ENCODE data around the gene TMEM178A. TPM values are rescaled to one million over a fixed set of nuclear protein-coding genes. Genes with fewer than 3 reads are reported as not detected.
A peak's percentile ranks its signal among the peaks of the same experiment; 100 is the strongest.

The TMEM178A gene
- polyA plus RNA-seq, 2 of the 4 experiments (the other 2 are of a cell fraction): 0.13 to 0.87 TPM

- DNase-seq (ENCODE audit: low read depth in 1 of 2, low spot score in 1 of 2) (peak; percentile 25 to 34), ATAC-seq (peak; percentile 70 to 83; a peak in 5 of 6 replicates), FAIRE-seq (no peak)
- TF ChIP-seq ESRRA (IDR thresholded peaks at IDR 0.05; ENCODE audit: borderline replicate concordance, low read length): no peak
- no peak for TF ChIP-seq ZNF302 (CRISPR knock-in tag; IDR thresholded peaks at IDR 0.05)
- peak; percentile 54 for TF ChIP-seq SMC3 (IDR thresholded peaks at IDR 0.05)
- peak; percentile 61 to 79 for TF ChIP-seq RAD21 (conservative IDR thresholded peaks at IDR 0.05 in 1 of 2, IDR thresholded peaks at IDR 0.05 in 1 of 2)
- TF ChIP-seq CTCF (IDR thresholded peaks at IDR 0.05): peak; percentile 71
- POLR2A ChIA-PET: no interaction called here
- CTCF ChIA-PET: interaction anchor here (0.6 to 3.0 kb wide), 23 partner anchors 8 to 607 kb away, joined by 3 to 22 read pairs (median 4); no protein-coding TSS in a partner anchor
- no peak overlapping the region for H3K4me3 ChIP-seq
- H3K4me1 ChIP-seq: no peaks in the 10 kb centered on the region
- no peak overlapping the region for H3K4me2 ChIP-seq
- no peak overlapping the region for H3K27ac ChIP-seq
- no peaks in the 10 kb centered on the region for H3K9me3 ChIP-seq
- 81% methylated on average over 2 of the region's 2 CpGs for WGBS (ENCODE audit: missing lambda C conversion rate)
Observed at GRCh38 chr2:39730685-39731302, 65.1 kb downstream of the TMEM178A start.

- ChIA-PET POLR2A (no interaction called here), CTCF (interaction anchor here (1.0 to 3.0 kb wide), 9 partner anchors 11 to 376 kb away, joined by 3 to 15 read pairs (median 5); no protein-coding TSS in a partner anchor)
- Histone ChIP-seq H3K4me1 (no peaks in the 10 kb centered on the region), H3K4me3 (no peak overlapping the region), H3K27ac (no peak overlapping the region), H3K9me3 (no peaks in the 10 kb centered on the region), H3K4me2 (no peak overlapping the region)
- FAIRE-seq (no peak), DNase-seq (ENCODE audit: low read depth in 1 of 2, low spot score in 1 of 2) (no peak), ATAC-seq (no peak)
- TF ChIP-seq ZFP36 (IDR thresholded peaks at IDR 0.05; ENCODE audit: borderline replicate concordance, partially characterized antibody): no peak
- no peak for TF ChIP-seq BCL3 (IDR thresholded peaks at IDR 0.05)
- no peak for TF ChIP-seq MAX (IDR thresholded peaks at IDR 0.05)
- TF ChIP-seq PBX3 (IDR thresholded peaks at IDR 0.05): no peak
- TF ChIP-seq EHMT2 (IDR thresholded peaks at IDR 0.05; ENCODE audit: low read depth): no peak
- no peak for TF ChIP-seq HES2 (IDR thresholded peaks at IDR 0.05)
- no peak for TF ChIP-seq BHLHE40 (IDR thresholded peaks at IDR 0.05; ENCODE audit: low read depth, low read length)
- TF ChIP-seq CTCF (IDR thresholded peaks at IDR 0.05): no peak
- TF ChIP-seq HEYL (CRISPR knock-in tag; IDR thresholded peaks at IDR 0.05): no peak
- no peak for TF ChIP-seq NFE2L2 (conservative IDR thresholded peaks at IDR 0.05; ENCODE audit: low read length)
- WGBS (ENCODE audit: missing lambda C conversion rate): 77% methylated on average over 3 of the region's 3 CpGs
Observed at GRCh38 chr2:39731546-39731945, 65.8 kb downstream of the TMEM178A start.

- no peaks in the 10 kb centered on the region for H3K9me3 ChIP-seq
- no peak overlapping the region for H3K4me3 ChIP-seq
- 100% methylated on average over 1 of the region's 1 CpG for WGBS (ENCODE audit: missing lambda C conversion rate)
- H3K4me1 ChIP-seq: no peaks in the 10 kb centered on the region
- no peak overlapping the region for H3K27ac ChIP-seq
- ChIA-PET CTCF (interaction anchor here (1.2 to 2.6 kb wide), 3 partner anchors 10 to 35 kb away, joined by 3 to 7 read pairs (median 5); no protein-coding TSS in a partner anchor), POLR2A (no interaction called here)
- no peak for FAIRE-seq
- H3K4me2 ChIP-seq: no peak overlapping the region
- ATAC-seq: peak in 1 of 2 experiments; percentile 5; a peak in 2 of 6 replicates
- no peak for TF ChIP-seq JUN (IDR thresholded peaks at IDR 0.05)
- no peak for TF ChIP-seq TP53 (CRISPR knock-in tag; IDR thresholded peaks at IDR 0.05)
- no peak for TF ChIP-seq MAFK (IDR thresholded peaks at IDR 0.05; ENCODE audit: partially characterized antibody)
- TF ChIP-seq RNF2 (IDR thresholded peaks at IDR 0.05; ENCODE audit: borderline replicate concordance, low read depth): no peak
- no peak for TF ChIP-seq BCL3 (IDR thresholded peaks at IDR 0.05)
- TF ChIP-seq CHD2 (IDR thresholded peaks at IDR 0.05; ENCODE audit: low read length, partially characterized antibody): no peak
- TF ChIP-seq ATOH8 (CRISPR knock-in tag; IDR thresholded peaks at IDR 0.05; ENCODE audit: low read depth): no peak
- TF ChIP-seq CBX8 (IDR thresholded peaks at IDR 0.05): no peak
- TF ChIP-seq FOSB (CRISPR knock-in tag; IDR thresholded peaks at IDR 0.05): no peak
- no peak for TF ChIP-seq ZFP36 (IDR thresholded peaks at IDR 0.05; ENCODE audit: borderline replicate concordance, partially characterized antibody)
- no peak for TF ChIP-seq TFCP2L1 (CRISPR knock-in tag; IDR thresholded peaks at IDR 0.05)
- TF ChIP-seq RCOR1 (IDR thresholded peaks at IDR 0.05; ENCODE audit: low read depth, low read length): no peak
- no peak for DNase-seq (ENCODE audit: low read depth in 1 of 2, low spot score in 1 of 2)
Observed at GRCh38 chr2:39732482-39732881, 66.8 kb downstream of the TMEM178A start.
